Mucosa of stomach (tissue), 1 donor: Measurements from ENCODE around the gene NTRK2.

Experiments used
- H3K27me3 ChIP-seq: one replicate; pipeline ENCODE4 v1.7.0; 2013; ENCODE audit warnings: mild to moderate bottlenecking, low read length; ENCODE audit not compliant: control insufficient read depth, insufficient read depth
- H3K36me3 ChIP-seq: one replicate; pipeline ENCODE4 v1.7.0; 2013; ENCODE audit warnings: low read length; ENCODE audit not compliant: control insufficient read depth, insufficient read depth
- H3K4me1 ChIP-seq: one replicate; pipeline ENCODE4 v1.7.0; 2013; ENCODE audit warnings: mild to moderate bottlenecking, low read length; ENCODE audit not compliant: control insufficient read depth, insufficient read depth
- H3K4me3 ChIP-seq: one replicate; pipeline ENCODE4 v1.7.0; 2013; ENCODE audit warnings: low read length
- H3K9ac ChIP-seq: one replicate; pipeline ENCODE4 v1.7.0; 2013; ENCODE audit warnings: mild to moderate bottlenecking, low read length, moderate library complexity
- H3K9me3 ChIP-seq: one replicate; pipeline ENCODE4 v1.7.0; 2013; ENCODE audit warnings: mild to moderate bottlenecking, low read length, moderate library complexity; ENCODE audit not compliant: control insufficient read depth
- donor health status: Pancreatic carcinoma.

Gene NTRK2

GRCh38 chr9:84832453-84832852 lies 162.9 kb downstream of the NTRK2 start:
- Histone ChIP-seq H3K36me3 (no peaks in the 10 kb centered on the region), H3K9me3 (no peaks in the 10 kb centered on the region), H3K27me3 (no peaks in the 10 kb centered on the region), H3K9ac (no peak overlapping the region), H3K4me1 (no peaks in the 10 kb centered on the region), H3K4me3 (no peak overlapping the region)

DNA sequence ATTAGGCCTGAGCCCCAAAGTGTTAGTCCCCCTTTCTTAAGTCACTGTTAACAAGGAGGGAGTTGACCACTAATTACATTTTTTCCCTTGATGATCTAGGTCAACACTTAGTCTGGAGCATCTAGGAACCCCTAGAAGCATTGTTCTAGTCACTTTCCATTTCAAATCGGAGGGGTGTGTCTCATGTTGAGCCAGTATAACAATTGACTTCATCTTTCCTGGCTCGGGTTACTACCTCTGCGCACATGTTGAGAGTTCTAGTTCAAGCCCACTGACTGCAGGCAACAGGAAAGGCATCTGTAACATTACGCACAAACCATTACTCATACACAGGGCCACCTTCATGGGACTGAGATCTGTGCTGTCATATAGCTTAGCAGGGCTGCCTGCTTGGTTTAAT lies 164.9 kb downstream of the NTRK2 start:
- Histone ChIP-seq H3K27me3 (no peaks in the 10 kb centered on the region), H3K9me3 (no peaks in the 10 kb centered on the region), H3K9ac (no peak overlapping the region), H3K4me3 (no peak overlapping the region), H3K4me1 (no peaks in the 10 kb centered on the region), H3K36me3 (no peaks in the 10 kb centered on the region)

- H3K9me3 ChIP-seq = no peaks in the 10 kb centered on the region
- H3K36me3 ChIP-seq = no peaks in the 10 kb centered on the region
- no peak overlapping the region for H3K9ac ChIP-seq
- no peaks in the 10 kb centered on the region for H3K27me3 ChIP-seq
- H3K4me1 ChIP-seq = no peaks in the 10 kb centered on the region
- H3K4me3 ChIP-seq = no peak overlapping the region
These were observed 166.2 kb downstream of the NTRK2 start for GRCh38 chr9:84835745-84836144.

DNA sequence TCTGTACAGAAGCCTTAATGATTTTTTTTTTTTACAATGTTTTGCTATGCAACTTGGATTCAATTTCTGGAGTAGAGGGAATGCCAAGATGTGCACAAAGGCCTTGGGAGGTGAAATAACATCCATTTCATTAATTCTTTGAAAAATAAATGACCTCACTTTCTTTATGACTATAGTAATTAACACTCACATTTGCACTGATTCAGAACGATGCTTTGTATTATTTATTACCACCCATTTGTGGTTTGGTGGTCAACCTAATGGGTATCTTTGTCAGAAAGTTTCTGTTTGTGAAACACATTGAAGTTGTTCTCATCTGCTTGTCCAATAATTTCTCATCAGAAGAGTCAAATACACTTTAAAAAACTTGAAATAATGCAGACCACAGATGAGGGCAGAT lies 169.3 kb downstream of the NTRK2 start:
- H3K4me1 ChIP-seq = no peaks in the 10 kb centered on the region
- H3K36me3 ChIP-seq = no peaks in the 10 kb centered on the region
- H3K9me3 ChIP-seq = no peaks in the 10 kb centered on the region
- no peaks in the 10 kb centered on the region for H3K27me3 ChIP-seq
- H3K4me3 ChIP-seq = no peak overlapping the region
- H3K9ac ChIP-seq = no peak overlapping the region

DNA sequence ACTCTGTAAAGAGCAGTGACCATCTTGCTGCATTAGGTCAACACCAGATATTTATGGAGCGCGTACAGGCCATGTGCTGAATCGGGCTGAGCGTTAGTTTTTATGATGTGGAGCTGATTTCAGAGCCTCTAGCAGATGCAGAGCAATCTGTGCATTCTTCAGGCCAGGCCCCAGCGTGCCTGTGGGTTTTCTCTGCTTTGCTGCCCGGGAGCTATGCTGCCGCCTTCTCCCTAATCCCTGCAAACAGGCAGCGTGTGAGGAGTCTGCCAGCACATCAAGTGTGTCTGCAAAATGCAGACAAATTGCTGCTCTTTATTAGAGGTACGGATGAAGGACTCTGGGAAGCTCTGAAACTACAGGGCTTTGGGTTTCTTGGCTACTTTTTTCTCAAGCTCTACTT lies 170.0 kb downstream of the NTRK2 start:
- Histone ChIP-seq H3K9ac (no peak overlapping the region), H3K36me3 (no peaks in the 10 kb centered on the region), H3K27me3 (no peaks in the 10 kb centered on the region), H3K4me3 (no peak overlapping the region), H3K4me1 (no peaks in the 10 kb centered on the region), H3K9me3 (no peaks in the 10 kb centered on the region)

DNA sequence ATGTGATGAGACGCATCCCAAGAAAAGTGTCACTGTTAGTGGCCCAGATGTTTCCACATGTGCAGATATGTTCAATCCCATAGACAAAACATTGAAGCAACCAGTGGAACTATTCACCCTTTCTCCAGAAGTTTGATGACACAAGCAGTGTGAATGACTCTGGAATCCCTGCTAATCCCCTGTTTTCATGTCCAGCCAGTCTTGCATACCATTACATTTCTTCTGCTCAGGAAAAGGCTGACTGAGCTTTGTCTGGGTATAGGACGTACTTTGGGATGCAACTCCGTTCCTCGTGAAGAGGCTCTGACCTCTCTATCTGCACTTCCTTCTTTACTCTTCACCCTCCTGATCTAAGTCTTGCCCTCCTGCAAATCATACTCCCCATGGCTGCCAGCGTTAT lies 172.4 kb downstream of the NTRK2 start:
- H3K27me3 ChIP-seq = no peaks in the 10 kb centered on the region

GRCh38 chr9:84843175-84843824 lies 173.8 kb downstream of the NTRK2 start:
- no peak overlapping the region for H3K9ac ChIP-seq
- H3K9me3 ChIP-seq = no peaks in the 10 kb centered on the region
- H3K4me1 ChIP-seq = no peaks in the 10 kb centered on the region
- H3K4me3 ChIP-seq = no peak overlapping the region
- H3K27me3 ChIP-seq = no peaks in the 10 kb centered on the region
- no peaks in the 10 kb centered on the region for H3K36me3 ChIP-seq

More for the DNA sequence above, 172.4 kb downstream of the NTRK2 start:
- Histone ChIP-seq H3K9ac (no peak overlapping the region), H3K4me1 (no peaks in the 10 kb centered on the region), H3K4me3 (no peak overlapping the region), H3K36me3 (no peaks in the 10 kb centered on the region), H3K9me3 (no peaks in the 10 kb centered on the region)

GRCh38 chr9:84845956-84846900 lies 176.7 kb downstream of the NTRK2 start:
- H3K27me3 ChIP-seq = no peaks in the 10 kb centered on the region
- no peaks in the 10 kb centered on the region for H3K9me3 ChIP-seq
- H3K9ac ChIP-seq = no peak overlapping the region
- no peak overlapping the region for H3K4me3 ChIP-seq
- H3K36me3 ChIP-seq = no peaks in the 10 kb centered on the region
- no peaks in the 10 kb centered on the region for H3K4me1 ChIP-seq

DNA sequence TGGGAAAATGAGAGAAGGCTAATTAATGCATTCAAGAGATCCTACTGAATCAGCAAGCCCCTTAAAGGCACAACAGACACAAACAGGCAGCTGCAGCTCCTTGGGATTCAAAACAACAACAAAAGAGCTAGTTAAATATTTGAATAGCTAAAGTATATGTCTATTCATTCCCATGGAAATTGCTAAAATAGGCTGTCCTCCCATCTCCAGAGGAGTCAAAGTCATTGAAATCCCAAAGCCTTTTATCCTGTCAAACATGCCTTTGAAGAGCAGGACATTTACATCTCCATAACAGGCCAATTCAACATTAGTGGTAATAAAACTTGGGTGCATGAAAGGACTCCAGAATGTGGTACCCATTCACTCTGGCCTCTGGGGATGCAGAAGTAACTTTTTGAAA lies 177.4 kb downstream of the NTRK2 start:
- Histone ChIP-seq H3K9ac (no peak overlapping the region), H3K27me3 (no peaks in the 10 kb centered on the region), H3K9me3 (no peaks in the 10 kb centered on the region), H3K4me3 (no peak overlapping the region), H3K36me3 (no peaks in the 10 kb centered on the region), H3K4me1 (no peaks in the 10 kb centered on the region)

- no peak overlapping the region for H3K4me3 ChIP-seq
- no peaks in the 10 kb centered on the region for H3K36me3 ChIP-seq
- no peaks in the 10 kb centered on the region for H3K4me1 ChIP-seq
- H3K9ac ChIP-seq = no peak overlapping the region
- H3K9me3 ChIP-seq = no peaks in the 10 kb centered on the region
- no peaks in the 10 kb centered on the region for H3K27me3 ChIP-seq
These were observed 179.5 kb downstream of the NTRK2 start for GRCh38 chr9:84849049-84849448.

DNA sequence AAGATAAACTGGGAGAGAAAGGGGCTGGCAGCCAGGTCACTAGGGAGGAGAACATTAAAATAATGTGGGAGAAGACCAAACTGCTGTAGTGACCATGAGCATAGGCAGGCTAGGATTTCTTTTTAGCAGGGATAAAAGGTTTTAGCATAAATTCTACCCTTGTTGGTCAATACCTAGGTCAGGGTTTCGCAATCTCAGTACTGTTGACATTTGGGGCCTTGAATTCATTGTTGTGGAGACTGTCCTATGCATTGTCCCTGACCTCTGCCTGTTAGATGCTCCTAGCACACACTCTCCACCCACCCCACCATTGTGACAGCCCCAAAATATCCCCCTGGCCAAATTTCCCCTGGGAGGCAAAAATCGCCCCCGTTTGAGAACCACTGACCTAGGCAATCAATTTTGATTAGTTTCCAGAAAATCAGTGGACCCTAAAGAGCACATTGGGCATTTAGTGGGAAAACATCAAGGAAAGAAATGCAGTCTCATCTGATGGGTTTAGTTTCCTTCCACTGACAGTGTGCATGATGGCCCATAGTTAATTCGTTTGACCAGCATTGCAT lies 181.4 kb downstream of the NTRK2 start:
- Histone ChIP-seq H3K27me3 (no peaks in the 10 kb centered on the region), H3K4me3 (no peak overlapping the region), H3K4me1 (no peaks in the 10 kb centered on the region), H3K9ac (no peak overlapping the region), H3K36me3 (no peaks in the 10 kb centered on the region), H3K9me3 (no peaks in the 10 kb centered on the region)

DNA sequence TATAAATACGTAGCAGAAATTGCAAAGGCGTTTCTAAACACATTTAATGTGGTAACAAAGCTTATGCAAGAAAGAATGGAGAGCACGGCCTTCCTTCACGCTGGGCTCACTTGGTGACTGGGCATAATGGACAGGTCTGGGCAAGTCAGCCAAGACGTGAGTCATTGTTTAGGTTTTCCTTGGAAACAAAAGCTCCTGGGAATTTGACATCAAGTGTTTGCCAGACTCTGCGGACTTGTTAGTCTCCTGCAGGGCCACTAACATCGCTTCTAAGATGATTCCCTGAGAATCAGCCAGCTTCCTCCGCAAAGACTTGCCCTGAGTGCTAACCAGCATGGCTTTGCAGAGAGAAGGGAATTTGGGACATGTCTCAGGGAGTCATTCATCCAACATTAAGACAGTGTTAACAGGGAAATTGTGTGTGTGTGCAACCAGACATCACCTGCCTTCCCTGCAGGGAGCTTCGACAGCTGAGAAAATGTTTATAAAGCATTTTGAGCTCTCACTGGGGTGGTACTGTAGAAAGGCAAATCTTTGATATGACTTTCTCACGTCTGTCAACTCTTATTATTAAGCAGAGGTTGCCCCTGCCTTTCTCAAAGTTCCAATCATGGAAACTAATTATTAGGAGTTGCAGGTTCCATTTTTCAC lies 182.5 kb downstream of the NTRK2 start:
- H3K9me3 ChIP-seq = no peaks in the 10 kb centered on the region
- no peak overlapping the region for H3K4me3 ChIP-seq
- no peaks in the 10 kb centered on the region for H3K36me3 ChIP-seq
- no peaks in the 10 kb centered on the region for H3K27me3 ChIP-seq
- H3K9ac ChIP-seq = no peak overlapping the region
- no peaks in the 10 kb centered on the region for H3K4me1 ChIP-seq
